NB4 (cell line): ENCODE data around the gene MARCO.

Experiments used
- POLR2A ChIP-seq: IDR thresholded peaks from 2 replicates; pipeline ENCODE4 v1.6.1; 2011; ENCODE audit warnings: mild to moderate bottlenecking; ENCODE audit not compliant: insufficient read length; ENCODE audit errors: extremely low read depth
- TF ChIP-seq, protein P1 (sequence below): IDR thresholded peaks from one replicate; pipeline ENCODE4 v1.5.1; 2012; ENCODE audit warnings: low read depth, low read length

- TF ChIP-seq, protein P1, sequence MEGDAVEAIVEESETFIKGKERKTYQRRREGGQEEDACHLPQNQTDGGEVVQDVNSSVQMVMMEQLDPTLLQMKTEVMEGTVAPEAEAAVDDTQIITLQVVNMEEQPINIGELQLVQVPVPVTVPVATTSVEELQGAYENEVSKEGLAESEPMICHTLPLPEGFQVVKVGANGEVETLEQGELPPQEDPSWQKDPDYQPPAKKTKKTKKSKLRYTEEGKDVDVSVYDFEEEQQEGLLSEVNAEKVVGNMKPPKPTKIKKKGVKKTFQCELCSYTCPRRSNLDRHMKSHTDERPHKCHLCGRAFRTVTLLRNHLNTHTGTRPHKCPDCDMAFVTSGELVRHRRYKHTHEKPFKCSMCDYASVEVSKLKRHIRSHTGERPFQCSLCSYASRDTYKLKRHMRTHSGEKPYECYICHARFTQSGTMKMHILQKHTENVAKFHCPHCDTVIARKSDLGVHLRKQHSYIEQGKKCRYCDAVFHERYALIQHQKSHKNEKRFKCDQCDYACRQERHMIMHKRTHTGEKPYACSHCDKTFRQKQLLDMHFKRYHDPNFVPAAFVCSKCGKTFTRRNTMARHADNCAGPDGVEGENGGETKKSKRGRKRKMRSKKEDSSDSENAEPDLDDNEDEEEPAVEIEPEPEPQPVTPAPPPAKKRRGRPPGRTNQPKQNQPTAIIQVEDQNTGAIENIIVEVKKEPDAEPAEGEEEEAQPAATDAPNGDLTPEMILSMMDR, result no peak
- TF ChIP-seq POLR2A, result no peak
Observed at GRCh38 chr2:118994172-118994700, 52.2 kb downstream of the MARCO start.
